Activated CD8-positive, alpha-beta memory T cell treated with anti-CD3 and anti-CD28 coated beads, Interleukin-2, amount 50 U/mL, for 48 hours (primary cell): Measurements from ENCODE around the gene MAST1.
A peak's percentile ranks its signal among the peaks of the same experiment; 100 is the strongest.
"Not testable (repeated sequence)": the region's sequence is repeated elsewhere in the genome, so short reads cannot be mapped to it uniquely, and the experiment has no call there.

Source experiments
- DNase-seq: peaks from one replicate; pipeline ENCODE4 v3.0.0-alpha.2; 2020

The MAST1 gene

DNA sequence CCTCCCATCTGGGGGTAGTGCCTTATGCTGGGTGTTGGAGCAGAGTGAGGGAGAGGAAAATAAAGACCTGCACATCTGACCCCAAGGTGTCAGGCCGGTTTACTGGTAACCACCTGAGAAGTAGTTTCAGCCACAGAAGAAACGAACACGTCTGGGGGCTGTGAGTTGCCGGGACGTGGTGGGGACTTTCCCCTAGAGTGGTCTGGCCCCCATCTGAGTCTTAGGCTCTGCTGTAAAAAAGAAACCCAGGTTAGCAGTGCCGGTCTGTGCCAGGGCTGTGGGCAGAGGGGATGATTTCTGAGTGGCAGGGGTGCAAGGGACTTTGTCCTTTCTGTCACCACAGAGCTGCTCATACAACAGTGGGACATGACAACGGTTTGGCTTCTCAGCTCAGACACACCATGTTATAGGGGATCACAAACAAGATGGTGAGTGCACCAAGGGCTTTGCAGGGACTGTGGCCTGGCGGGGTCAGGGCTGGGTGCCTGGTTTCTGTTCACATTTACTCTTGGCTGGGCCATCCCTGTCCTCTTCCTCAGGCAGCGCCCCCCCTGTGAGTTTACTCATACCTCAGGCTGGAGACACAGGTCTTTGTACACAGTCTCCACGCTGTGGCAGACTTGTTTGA is 61.7 kb downstream of the MAST1 start:
- peak; percentile 67 for DNase-seq

DNA sequence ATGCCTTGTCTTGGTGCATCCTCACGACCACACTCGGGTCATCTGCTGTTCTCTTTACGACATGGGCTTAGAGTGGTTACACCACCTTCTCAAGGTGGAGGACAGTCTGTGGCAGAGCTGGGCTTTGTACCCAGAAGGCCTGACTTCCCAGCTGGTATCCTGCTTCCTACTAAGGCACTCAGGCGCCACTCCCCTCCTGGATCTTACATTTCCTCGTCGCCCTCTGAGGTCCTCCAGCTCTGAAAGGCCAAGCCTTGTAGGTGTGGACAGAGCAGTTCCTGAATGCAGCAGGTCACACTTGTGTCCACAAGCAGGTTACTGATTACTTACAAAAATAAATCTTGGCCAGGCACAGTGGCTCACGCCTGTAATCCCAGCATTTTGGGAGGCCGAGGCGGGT is 68.9 kb downstream of the MAST1 start:
- no peak for DNase-seq

- DNase-seq: no peak
Observed at GRCh38 chr19:12912571-12912970, 74.3 kb downstream of the MAST1 start.

GRCh38 chr19:12913011-12913561 is 74.8 kb downstream of the MAST1 start:
- no peak for DNase-seq

GRCh38 chr19:12913851-12914690 is 75.8 kb downstream of the MAST1 start:
- DNase-seq: peak; percentile 74

- not testable (repeated sequence) for DNase-seq
Observed at GRCh38 chr19:12915860-12916259, 77.5 kb downstream of the MAST1 start.

DNA sequence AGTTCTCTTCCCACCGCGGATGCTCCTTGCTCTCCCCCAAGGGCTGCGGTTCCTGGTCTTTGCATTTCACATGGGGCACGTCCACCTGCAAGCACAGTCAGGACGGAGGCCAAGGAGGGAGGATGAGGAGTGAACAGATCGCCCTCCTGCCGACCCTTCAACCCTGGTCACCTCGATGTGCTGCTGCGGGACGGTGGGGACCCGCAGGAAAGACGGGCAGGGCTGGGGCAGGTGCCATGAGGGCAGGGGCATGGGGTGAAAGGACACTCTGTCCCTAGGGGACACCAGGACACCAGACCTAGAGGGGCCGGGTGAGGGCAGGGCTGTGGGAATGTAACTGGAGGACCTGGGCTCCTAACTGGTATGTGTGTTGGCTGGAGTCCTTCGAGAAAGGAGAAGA is 79.9 kb downstream of the MAST1 start:
- no peak for DNase-seq

DNA sequence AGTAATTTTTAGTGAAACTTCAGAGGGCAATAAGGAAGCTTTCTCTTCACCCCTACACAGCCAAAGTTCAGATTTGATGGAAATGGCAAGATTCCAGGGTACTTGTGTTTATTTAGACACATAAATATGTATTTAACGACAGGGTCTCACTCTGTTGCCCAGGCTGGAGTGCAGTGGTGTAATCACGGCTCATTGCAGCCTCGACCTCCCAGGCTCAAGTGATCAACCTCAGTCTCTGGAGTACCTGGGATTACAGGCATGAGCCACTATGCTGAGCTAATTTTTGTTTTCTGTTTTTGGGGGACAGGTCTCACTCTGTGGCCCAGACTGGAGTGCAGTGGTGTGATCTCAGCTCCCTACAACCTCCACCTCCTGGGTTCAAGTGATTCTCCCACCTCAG is 82.7 kb downstream of the MAST1 start:
- no peak for DNase-seq

GRCh38 chr19:12922959-12923358 is 84.6 kb downstream of the MAST1 start:
- no peak for DNase-seq
